HT-29 (cell line): ENCODE measurements around the gene PSTK. TPM values are rescaled to one million over a fixed set of nuclear protein-coding genes. Genes with fewer than 3 reads are reported as not detected.

Source experiments
- DNase-seq: peaks from one replicate; pipeline ENCODE4 v3.0.0-alpha.2; 2015; ENCODE audit warnings: low spot score
- total RNA-seq: library from RNA; depleted of rRNA; stranded (reverse); fragments of >200 nt; shearing (Covaris generic); gene quantifications from 2 replicates; pipeline ENCODE4 v1.2.3, GENCODE V29; 2014; rRNA removed

PSTK gene
- total RNA-seq, 1 experiment from 2014 or later = 6.0 TPM

- DNase-seq = no peak
Observed at GRCh38 chr10:123019264-123019663, 39.1 kb downstream of the PSTK start.

GRCh38 chr10:123019941-123020703 is 39.9 kb downstream of the PSTK start:
- no peak for DNase-seq

GRCh38 chr10:123021517-123021916 is 41.3 kb downstream of the PSTK start:
- peak; percentile 26 for DNase-seq

DNA sequence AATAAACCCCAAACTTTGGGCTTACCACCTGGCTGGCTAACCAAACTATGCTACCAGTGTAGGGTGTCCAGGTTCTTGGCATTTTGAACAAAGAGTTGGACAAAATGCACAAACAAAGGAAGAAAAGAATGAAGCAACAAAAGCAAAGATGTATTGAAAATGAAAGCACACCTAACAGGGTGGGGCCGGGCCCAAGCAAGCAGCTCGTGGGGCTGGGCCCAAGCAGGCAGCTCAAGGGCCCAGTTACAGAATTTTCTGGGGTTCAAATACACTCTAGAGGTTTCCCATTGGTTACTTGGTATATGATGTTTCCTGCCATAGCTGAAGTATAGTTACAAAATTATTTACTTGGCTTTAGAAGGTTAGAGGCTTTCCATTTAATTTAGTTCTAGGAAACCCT is 44.3 kb downstream of the PSTK start:
- DNase-seq = no peak

- DNase-seq = no peak
Observed at GRCh38 chr10:123026302-123026701, 46.1 kb downstream of the PSTK start.

DNA sequence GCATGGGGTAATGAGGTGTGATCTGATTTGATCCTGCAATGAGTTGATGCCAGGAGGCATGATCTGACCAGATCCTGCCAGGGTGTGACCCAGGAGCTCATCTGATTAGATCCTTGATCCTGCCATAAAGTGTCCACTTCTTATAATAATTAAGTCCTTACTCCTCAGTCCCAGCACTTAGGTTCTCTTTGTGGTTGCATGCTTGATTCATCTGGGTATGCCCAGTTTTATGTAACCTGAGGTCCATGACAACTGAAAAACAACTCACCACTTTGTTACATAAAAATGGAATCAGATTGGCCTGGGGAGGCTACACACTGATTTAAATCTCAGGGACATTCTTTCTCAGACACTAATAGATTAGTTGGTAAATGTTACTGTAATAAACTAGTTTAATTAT is 47.7 kb downstream of the PSTK start:
- DNase-seq = no peak

GRCh38 chr10:123031124-123031523 is 50.9 kb downstream of the PSTK start:
- no peak for DNase-seq

DNA sequence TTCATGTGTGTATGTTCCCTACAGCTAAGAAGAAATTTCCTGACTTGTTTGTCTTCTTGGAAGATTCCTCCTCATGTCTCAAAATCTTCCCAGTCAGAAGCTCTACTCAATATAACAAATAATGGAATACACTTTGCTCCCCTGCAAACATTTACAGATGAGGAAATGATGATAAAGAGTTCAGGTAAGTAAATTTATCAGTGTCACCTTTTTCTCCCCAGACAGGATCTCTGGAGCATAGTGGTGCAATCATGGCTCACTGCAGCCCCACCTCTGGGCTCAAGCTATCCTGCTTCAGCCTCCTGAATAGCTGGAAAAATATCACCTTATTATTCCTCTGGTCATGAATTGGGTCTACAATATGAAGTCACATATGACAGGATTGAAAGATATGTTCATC is 54.1 kb downstream of the PSTK start:
- DNase-seq = no peak

GRCh38 chr10:123035467-123036086 is 55.4 kb downstream of the PSTK start:
- no peak for DNase-seq

DNA sequence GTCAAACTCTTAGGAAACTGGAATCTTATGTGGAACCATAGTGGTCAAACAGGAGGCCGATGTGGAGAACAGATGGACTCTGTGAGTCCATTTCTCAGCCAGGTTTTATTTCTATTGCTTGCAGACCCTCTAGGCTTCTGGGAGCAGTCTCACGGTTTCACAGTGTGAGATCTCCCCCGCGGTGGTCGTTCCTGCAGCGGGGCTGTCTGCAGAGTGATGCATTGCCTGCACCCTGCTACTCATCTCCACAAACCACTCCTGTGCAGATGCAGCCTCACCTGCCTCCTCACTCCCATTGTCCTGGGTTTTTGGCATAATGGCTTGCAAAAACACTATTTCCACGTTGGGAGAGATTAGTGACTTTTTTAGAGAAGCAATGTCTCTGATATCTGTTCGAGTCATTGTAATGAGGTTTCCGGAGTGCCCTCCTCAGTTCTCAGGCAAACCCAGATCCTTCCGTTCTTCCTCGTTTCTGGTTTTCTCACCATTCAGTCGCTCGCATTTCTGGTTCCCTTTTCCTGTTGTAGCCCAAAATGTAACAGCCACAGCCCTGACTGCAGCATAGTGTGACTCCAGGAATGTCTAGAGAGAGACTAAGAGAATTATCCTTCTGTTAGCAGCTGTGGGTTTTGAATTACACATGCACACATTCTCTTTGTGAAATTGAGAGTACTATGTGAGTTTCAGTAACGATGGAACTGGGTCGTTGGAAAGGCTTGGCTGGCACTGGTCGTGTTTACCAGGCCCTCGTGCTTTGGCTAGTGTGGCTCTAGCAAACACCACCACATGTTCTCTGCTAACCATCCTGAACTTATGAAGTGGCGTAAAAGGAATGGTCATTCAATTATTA is 58.8 kb downstream of the PSTK start:
- DNase-seq = no peak

DNA sequence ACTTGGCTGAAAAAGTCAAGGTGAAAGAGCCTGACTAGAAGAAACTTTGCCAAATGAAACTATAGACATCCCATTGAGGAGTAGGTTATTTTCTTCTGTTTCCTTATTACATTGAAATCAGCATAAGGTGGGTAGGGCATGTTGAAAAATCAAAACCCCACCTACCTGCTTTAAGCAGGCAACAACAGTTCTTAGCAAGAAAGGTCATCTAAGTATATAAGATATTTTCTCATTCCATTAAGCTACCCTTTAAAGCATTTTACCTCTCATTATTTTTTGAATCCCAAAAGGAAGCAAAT is 59.4 kb downstream of the PSTK start:
- no peak for DNase-seq

Other genes with a start within 250 kb of the PSTK start
- gene CUZD1, start 134.5 kb upstream of the PSTK start, total RNA-seq = not detected in 2 replicates
- gene FAM24B, start 100.8 kb upstream of the PSTK start, total RNA-seq = not detected in 2 replicates
- not detected in 2 replicates for gene FAM24A, start 69.8 kb upstream of the PSTK start, total RNA-seq
- gene C10orf88, start 26.2 kb upstream of the PSTK start, total RNA-seq = 1.8 and 3.9 TPM in 2 replicates
- 1.9 and 2.0 TPM in 2 replicates for gene IKZF5, start 28.4 kb downstream of the PSTK start, total RNA-seq
- 0.73 and 0.79 TPM in 2 replicates for gene ACADSB, start 28.6 kb downstream of the PSTK start, total RNA-seq
- gene HMX3, start 155.6 kb downstream of the PSTK start, total RNA-seq = not detected in 2 replicates
- gene HMX2, start 167.7 kb downstream of the PSTK start, total RNA-seq = not detected in 2 replicates
- gene BUB3, start 174.0 kb downstream of the PSTK start, total RNA-seq = 264 and 274 TPM in 2 replicates